GM21526 (cell line): ENCODE measurements around the gene BEND4.

Experiments used
- ATAC-seq: cut with Tn5 transposase; IDR thresholded peaks from one replicate; pipeline ENCODE4 v1.9.1; 2021; ENCODE audit warnings: moderate library complexity; ENCODE audit not compliant: unreplicated experiment, low FRiP score

The BEND4 gene

DNA sequence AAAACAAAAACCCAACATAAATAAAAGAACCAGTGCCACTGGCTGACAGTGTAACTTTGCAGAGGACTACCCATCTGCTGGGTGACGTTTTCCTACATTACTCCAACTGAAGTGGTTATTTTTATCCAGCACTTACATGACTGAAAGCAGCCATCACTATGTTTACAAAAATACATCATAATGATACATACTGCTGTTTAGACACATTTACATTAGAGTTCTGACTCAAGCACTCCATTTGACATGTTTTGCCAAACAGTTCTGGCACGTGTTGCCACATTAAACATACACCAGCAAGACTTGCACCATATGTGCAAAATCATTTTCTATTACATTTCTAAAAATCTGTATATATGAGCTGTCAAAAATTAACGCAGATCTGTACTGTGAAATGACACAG is 39.6 kb downstream of the BEND4 start:
- no peak for ATAC-seq

DNA sequence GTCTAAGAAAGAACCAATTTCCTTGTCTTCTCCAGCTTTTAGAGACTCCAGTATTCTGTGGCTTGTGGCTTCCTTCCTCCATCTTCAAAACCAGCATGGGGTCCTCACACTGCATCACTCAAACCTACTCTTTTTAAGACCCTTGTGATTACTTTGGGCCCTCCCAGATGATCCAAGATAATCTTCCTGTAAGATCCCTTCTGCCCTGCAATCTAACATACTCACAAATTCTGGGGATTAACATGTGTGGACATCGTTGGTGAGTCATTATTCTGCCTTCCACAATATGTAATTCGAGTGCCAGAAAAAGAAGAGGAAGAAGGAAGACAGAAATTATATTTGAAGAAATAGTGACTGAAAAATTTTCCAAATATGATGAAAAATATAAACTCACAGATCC is 47.9 kb downstream of the BEND4 start:
- no peak for ATAC-seq

DNA sequence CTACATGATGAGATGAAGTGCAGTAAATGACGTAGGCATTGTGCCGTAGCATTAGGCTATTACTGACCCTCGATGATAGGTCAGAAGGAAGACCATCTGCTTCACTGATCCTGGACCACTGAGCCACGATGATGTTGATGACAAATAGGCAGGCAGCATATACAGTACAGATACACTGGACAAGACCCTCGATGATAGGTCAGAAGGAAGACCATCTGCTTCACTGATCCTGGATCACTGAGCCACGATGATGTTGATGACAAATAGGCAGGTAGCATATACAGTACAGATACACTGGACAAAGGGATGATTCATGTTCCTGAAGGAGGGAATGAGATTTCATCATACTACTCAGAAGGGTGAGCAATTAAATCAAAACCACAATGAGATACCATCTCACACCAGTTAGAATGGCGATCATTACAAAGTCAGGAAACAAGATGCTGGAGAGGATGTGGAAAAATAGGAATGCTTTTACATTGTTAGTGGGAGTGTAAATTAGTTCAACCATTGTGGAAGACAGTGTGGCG is 50.9 kb downstream of the BEND4 start:
- ATAC-seq, result no peak

DNA sequence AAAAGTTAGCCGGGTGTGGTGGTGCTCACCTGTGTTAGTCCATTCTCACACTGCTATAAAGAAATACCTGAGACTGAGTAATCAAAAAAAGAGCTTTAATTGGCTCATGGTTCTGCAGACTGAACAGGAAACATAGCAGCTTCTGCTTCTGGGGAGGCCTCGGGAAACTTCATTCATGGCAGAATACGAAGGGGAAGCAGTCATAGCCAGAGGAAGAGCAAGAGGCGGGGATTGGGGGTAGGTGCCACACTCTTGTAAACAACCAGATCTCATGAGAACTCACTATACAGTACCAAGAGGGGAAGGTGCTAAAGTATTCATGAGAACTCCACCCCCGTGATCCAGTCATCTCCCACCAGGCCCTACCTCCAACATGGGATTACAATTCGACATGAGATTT is 64.1 kb downstream of the BEND4 start:
- ATAC-seq, result no peak

DNA sequence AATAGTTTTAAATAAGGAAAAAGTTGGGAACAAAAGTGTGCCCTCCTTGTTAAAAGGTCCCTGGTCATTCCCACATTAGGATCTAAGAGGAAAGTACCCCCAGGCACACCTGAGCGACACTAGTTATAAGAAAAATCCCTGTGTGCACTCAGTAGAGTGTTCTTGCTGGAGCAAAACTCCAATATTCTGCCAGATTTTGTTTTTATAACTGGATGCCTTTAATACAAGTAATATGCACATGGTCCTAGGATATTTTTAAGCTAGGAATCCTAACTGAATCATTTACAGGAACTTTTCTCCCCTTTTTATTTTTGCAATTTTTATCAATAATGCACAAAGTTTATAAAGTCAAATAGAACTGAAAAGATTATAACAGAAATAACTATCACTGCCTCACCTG is 68.6 kb downstream of the BEND4 start:
- no peak for ATAC-seq

DNA sequence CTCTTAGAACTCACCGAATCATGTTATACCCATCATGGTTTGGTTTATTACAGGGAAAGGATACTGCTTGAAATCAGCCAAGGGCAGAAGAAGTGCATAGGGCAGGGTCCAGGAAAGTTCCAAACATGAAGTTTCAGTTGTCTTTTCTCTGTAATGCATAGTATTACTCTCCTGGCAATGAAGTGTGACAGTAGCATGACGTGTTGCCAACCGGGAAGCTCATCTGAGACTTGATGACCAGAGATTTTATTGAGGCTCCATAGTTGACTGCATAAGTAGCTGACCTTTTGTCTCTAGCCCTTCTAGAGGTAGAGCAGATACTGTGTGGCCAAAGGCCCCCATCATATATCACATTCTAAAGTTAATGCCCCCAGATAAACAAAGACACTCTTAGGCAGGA is 72.1 kb downstream of the BEND4 start:
- ATAC-seq, result no peak

DNA sequence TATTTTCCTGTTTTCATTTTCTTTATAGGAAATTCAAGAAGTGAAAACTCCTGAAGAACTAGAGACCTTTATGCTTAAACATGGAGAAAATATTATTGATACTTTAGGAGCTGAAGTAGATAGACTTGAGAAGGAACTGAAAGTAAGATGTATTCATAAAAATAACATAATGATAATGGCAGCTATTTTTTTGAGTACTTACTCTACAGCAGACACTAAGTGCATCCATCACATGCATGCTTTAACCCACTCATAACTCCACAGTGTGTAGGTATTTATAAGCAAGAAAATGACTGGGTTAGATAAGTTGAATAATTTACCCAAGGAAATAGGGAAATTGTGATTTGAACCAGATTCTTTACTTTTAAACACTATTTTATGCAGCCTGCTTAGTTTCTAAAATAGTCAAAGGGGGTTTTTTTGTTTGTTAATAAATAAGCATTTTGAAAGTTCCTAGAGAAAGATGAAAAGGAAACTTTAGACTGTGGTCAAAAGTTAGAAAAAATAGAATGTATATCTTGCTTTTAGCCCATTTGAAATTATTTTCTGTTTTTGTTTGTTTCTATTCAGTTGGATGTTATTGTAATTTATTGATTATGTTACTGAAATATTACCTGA is 74.2 kb downstream of the BEND4 start:
- peak; percentile 82 for ATAC-seq

DNA sequence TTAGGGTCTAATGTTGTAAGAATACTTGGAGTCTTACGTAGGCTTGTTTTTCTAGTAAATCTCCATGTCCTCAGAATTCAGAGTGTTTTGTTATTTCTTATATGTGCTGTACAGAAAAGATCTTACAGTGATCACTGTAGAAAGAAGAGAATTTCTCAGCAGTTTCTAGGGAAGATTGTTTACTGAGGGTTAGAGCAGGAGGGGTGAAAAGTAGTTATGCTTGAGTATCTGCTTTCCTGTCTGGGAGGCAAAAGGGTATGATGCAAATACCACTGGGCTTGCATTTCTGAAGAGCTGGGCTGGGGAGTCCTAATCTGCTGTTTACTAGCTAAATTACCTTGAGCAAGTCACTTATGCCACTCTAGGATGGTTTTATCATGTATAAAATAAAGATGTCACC is 78.2 kb downstream of the BEND4 start:
- no peak for ATAC-seq

DNA sequence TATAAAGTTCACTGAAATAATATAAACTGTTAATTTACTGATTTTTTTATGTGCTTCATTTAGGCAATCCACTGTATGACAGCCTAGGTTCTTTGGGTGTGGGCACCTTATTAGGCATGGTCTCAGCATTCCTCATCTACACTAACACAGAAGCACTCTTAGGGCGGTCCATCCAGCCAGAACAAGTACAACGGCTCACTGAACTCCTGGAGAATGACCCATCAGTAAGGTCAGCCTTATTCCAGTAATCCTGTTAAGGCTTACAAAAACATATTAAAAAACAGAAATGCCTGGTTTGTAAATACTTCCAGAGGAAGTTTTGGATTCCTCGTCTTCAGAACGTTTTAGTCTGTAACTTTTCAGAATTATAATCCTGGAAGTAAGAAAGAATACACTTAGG is 82.0 kb downstream of the BEND4 start:
- no peak for ATAC-seq

DNA sequence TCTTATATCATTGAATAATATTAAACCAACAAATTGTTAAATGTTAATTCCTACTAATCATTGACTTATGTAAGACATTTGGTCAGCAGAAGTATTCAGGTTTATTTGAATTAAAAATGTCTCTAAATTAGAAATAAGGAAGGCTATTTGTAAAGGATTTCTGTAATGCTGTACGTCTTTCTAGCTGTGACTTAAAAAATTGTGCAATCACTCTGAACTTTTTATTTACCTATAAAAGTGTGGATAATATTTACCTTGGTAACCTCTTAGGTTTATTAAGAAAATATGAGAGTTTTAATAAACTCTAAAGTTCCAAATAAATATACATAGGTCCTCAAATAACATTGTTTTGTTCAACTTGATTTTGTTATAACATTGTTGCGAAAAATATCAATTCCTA is 85.2 kb downstream of the BEND4 start:
- ATAC-seq, result no peak

DNA sequence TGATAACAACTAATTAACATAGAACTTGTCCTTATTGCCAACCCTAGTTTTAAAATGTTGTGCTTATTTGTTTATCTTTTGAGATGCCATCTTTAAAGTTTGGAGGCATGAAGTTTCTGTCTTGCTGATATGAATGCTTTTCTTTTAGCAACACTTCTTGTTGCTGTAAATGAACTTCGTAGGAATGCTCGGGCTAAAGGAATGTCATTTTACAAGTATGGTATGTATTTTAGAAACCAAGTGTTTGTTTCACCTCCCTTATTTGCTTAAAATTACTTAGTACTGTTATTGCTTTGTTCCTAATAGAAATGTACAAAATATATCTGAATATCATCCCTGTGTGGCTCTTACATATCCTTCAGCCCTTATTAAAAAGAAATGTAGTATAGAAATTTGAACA is 86.1 kb downstream of the BEND4 start:
- ATAC-seq, result no peak
